ENCODE data around the gene BLOC1S6. TPM values are rescaled to one million over a fixed set of nuclear protein-coding genes. Genes with fewer than 3 reads are reported as not detected.

The BLOC1S6 gene
- total and polyA plus RNA-seq, 2 of the 8 experiments (the other 6 are each of a cell fraction or from before 2014, with no cell fraction given), result 4.5 to 28.8 TPM

- no peak overlapping the region for H4K8ac ChIP-seq (ENCODE audit: extremely low read depth, insufficient read depth, low read length)
- H3K79me1 ChIP-seq (ENCODE audit: low read depth, low read length), result peaks cover 3% of the 10 kb centered on the region; the same call in 1 of the 2 replicates
- no peaks in the 10 kb centered on the region for H3K9me3 ChIP-seq (ENCODE audit: insufficient read depth in 2 of 2, low read depth in 1 of 2, low read length in 1 of 2)
- ChIA-PET CTCF (ENCODE audit: partially characterized antibody) (no interaction called here), POLR2A (ENCODE audit: partially characterized antibody) (interaction anchor here (0.8 kb wide), 1 partner anchor 10 kb away, joined by 3 read pairs; no protein-coding TSS in a partner anchor)
- H3K27me3 ChIP-seq (replicated peaks in 1 of 4; ENCODE audit: control insufficient read depth in 3 of 4, extremely low read depth in 1 of 4, insufficient read depth in 3 of 4, low read length in 3 of 4), result no peaks in the 10 kb centered on the region; a peak in 1 of 7 replicates
- DNase-seq (ENCODE audit: low read depth in 1 of 2, low spot score in 2 of 2) (no peak), FAIRE-seq (no peak)
- H2BK12ac ChIP-seq (ENCODE audit: low read depth, low read length), result no peak overlapping the region
- H3K4me3 ChIP-seq (ENCODE audit: extremely low read depth in 1 of 4, insufficient read depth in 2 of 4, low read depth in 3 of 4, low read length in 4 of 4), result no peak overlapping the region
- no peak overlapping the region for H3K4me2 ChIP-seq (ENCODE audit: insufficient read depth in 1 of 2, low read depth in 2 of 2, low read length in 2 of 2)
- H3K27ac ChIP-seq (ENCODE audit: low read depth, low read length), result no peak overlapping the region
- H2AK5ac ChIP-seq (ENCODE audit: low read depth, low read length), result no peak overlapping the region
- peaks cover 7 to 14% of the 10 kb centered on the region in 2 experiments; a peak in 3 of 4 replicates for H3K79me2 ChIP-seq (ENCODE audit: control insufficient read depth in 1 of 2, insufficient read depth in 2 of 2, low read length in 2 of 2)
- H3K4ac ChIP-seq (replicated peaks; ENCODE audit: insufficient read length, low read depth, low read length), result no peak overlapping the region
- no peaks in the 10 kb centered on the region for H3K36me3 ChIP-seq (ENCODE audit: control insufficient read depth in 2 of 4, insufficient read depth in 4 of 4, low read length in 3 of 4)
- no peak overlapping the region for H2BK15ac ChIP-seq (ENCODE audit: low read length)
- no peak overlapping the region for H3K9ac ChIP-seq (replicated peaks in 1 of 4; ENCODE audit: extremely low read depth in 1 of 4, low read depth in 3 of 4, low read length in 3 of 4)
- no peak overlapping the region for H4K91ac ChIP-seq (replicated peaks; ENCODE audit: insufficient read length, low read length)
- WGBS, 2 experiments (ENCODE audit: extremely low coverage in 1 of 2, insufficient coverage in 1 of 2, insufficient read length in 1 of 2, insufficient replicate concordance in 2 of 2, low coverage in 1 of 2, low lambda C conversion rate in 2 of 2, missing lambda C conversion rate in 1 of 2), result 93% methylated on average over 11 of the region's 11 CpGs; no CpG with 5 or more reads in 1 of the 2 experiments
- no peak overlapping the region for H2BK120ac ChIP-seq (replicated peaks; ENCODE audit: low read depth, low read length)
- no peak overlapping the region for H4K5ac ChIP-seq (ENCODE audit: insufficient read length, low read depth, low read length)
- no peak overlapping the region for H3K18ac ChIP-seq (ENCODE audit: extremely low read depth, low read length)
- H2BK20ac ChIP-seq (ENCODE audit: low read length), result no peak overlapping the region
- no peak overlapping the region for H2AFZ ChIP-seq (ENCODE audit: low read length)
- H3K23ac ChIP-seq (ENCODE audit: insufficient read length), result no peak overlapping the region
- H3K23me2 ChIP-seq (ENCODE audit: low read depth, low read length), result peaks cover 7% of the 10 kb centered on the region; the same call in 1 of the 2 replicates
- no peak overlapping the region for H3K56ac ChIP-seq (replicated peaks; ENCODE audit: insufficient read length, low read depth, low read length)
- no peak overlapping the region for H3K14ac ChIP-seq (ENCODE audit: insufficient read length)
- H3K4me1 ChIP-seq (replicated peaks in 1 of 4; ENCODE audit: control insufficient read depth in 3 of 4, insufficient read depth in 4 of 4, low read length in 3 of 4), result peaks cover 3 to 12% (median 7%) of the 10 kb centered on the region in 4 experiments; a peak in 4 of 7 replicates
- no peaks in the 10 kb centered on the region for H4K20me1 ChIP-seq (replicated peaks in 1 of 2; ENCODE audit: control insufficient read depth in 1 of 2, insufficient read depth in 2 of 2, low read length in 2 of 2)
- H2BK5ac ChIP-seq (ENCODE audit: low read depth, low read length), result no peak overlapping the region
- TF ChIP-seq HDAC6 (IDR thresholded peaks at IDR 0.05; ENCODE audit: low read depth, low read length) (no peak), CEBPB (IDR thresholded peaks at IDR 0.05; ENCODE audit: low read depth, low read length) (no peak), BCL11A (IDR thresholded peaks at IDR 0.05; ENCODE audit: low read depth in 2 of 2, low read length in 2 of 2) (no peak), RXRA (IDR thresholded peaks at IDR 0.05; ENCODE audit: insufficient read depth, low read depth, low read length) (no peak), RAD21 (IDR thresholded peaks at IDR 0.05 in 1 of 2, conservative IDR thresholded peaks at IDR 0.05 in 1 of 2; ENCODE audit: low read depth in 2 of 2, low read length in 2 of 2) (no peak), POLR2AphosphoS5 (IDR thresholded peaks at IDR 0.05; ENCODE audit: low read depth, low read length) (no peak), CHD1 (IDR thresholded peaks at IDR 0.05; ENCODE audit: low read depth, low read length) (no peak), TCF12 (IDR thresholded peaks at IDR 0.05; ENCODE audit: low read depth, low read length) (no peak), EGR1 (IDR thresholded peaks at IDR 0.05; ENCODE audit: borderline replicate concordance, low read depth, low read length) (no peak), YY1 (IDR thresholded peaks at IDR 0.05; ENCODE audit: low read depth, low read length) (no peak), ZNF274 (IDR thresholded peaks at IDR 0.05; ENCODE audit: borderline replicate concordance, extremely low read depth, low read length) (no peak)
- TF ChIP-seq, protein P1, sequence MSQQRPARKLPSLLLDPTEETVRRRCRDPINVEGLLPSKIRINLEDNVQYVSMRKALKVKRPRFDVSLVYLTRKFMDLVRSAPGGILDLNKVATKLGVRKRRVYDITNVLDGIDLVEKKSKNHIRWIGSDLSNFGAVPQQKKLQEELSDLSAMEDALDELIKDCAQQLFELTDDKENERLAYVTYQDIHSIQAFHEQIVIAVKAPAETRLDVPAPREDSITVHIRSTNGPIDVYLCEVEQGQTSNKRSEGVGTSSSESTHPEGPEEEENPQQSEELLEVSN (IDR thresholded peaks at IDR 0.05), result no peak
These were observed 3.2 kb upstream of the BLOC1S6 start for GRCh38 chr15:45583731-45584639.

Measured in H1 (cell line).